HG03060 (cell line): ENCODE measurements around the gene CPNE1.

Source experiments
- ATAC-seq: cut with Tn5 transposase; IDR thresholded peaks from one replicate; pipeline ENCODE4 v1.9.1; 2021; ENCODE audit warnings: low read depth, moderate number of reproducible peaks; ENCODE audit not compliant: unreplicated experiment

The CPNE1 gene

DNA sequence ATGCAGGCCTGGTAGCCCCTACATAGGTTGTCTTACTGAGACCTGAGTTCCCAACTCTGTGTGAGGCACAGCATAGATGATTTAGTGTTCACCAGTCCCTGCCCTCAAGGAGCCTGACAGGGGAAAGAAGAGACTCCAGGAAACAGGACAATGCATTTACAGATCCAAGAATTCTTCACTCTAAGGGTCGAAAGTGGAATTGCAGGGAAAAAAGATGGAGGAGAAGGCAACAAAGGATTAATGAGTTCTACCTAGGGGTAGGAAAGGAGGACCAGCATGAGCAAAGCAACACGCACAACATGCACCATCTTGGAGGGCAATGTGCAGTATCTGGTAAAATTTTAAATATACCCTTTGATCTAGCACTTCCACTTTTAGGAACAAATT, 43.1 kb downstream of the CPNE1 start:
- no peak for ATAC-seq

- no peak for ATAC-seq
Measured at GRCh38 chr20:35620818-35621559, 43.7 kb downstream of the CPNE1 start.

- no peak for ATAC-seq
Measured at GRCh38 chr20:35619196-35620095, 45.3 kb downstream of the CPNE1 start.

DNA sequence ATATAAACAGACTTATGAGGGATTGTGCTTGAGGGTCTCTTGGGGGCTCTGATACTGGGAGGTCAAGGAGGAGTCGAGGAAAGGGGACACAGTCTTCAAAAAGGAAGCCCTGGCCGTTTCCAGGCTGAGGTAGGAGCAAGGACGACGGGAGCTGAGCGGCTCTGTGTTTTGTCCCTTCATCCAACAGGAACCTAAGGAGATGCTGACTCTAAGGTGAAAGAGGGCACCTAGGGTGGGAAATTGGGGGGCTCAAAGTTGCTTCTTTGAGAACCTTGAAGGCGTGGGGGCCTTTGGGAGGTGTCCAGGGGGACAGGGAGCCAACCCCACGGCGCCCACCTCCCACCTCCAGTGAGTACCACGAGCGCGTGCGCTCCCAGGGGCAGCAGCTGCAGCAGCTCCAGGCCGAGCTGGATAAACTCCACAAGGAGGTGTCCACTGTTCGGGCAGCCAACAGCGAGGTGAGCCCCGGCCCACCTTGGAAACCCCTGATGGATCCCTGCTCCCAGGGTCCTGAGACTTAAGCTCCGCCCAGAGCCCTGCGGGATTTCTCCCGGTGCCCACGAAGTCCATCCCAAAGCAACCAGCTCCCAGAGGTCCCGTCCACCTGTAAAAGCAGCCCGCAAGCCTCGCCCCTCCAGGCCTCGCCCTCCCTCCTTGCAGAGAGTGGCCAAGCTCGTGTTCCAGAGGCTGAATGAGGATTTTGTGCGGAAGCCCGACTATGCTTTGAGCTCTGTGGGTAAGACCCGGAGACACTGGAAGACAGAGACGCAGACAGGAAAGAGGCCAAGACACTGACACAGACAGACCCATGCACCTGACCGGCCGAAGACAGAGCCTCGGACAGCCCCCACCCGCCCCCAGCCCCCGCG, 46.2 kb downstream of the CPNE1 start:
- ATAC-seq, result no peak

DNA sequence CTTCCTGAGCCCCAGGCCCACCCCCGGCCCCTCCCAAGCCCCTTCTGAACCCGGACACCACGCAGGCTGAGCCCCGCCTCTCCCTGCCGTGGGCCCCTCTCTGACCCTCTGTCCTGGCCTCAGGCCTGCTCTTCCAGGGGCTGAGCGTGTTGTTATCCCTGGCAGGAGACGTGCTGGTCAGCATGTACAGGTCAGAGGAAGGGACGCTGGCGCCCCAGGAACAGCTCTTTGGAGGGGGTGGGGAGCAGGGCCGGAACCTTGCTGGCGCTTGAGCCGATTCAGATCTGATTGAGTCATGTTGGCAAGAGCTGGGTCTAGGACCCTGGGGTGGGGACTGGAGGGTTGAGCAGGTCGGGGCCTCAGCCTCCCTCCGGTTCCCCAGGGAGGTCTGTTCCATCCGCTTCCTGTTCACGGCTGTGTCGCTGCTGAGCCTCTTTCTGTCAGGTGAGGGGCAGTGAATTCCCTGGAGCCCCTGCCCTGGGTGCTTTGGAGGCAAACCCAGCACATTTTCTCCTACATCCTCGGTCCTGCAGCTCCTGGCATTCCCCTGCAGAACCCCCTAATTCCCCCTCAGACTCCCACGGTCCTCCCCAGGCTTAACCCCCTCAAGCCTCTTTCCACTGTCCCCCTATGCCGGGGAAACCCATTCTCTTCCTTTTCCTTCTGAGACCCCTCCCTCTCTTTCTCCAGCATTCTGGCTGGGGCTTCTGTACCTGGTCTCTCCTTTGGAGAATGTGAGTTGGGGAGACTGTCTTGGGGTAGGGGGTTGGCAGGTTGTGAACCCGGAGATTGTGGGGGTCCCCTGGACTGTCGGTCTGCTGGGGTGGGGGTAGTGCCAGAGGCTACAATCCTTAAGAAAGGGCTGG, 47.1 kb downstream of the CPNE1 start:
- no peak for ATAC-seq

- ATAC-seq, result no peak
Measured at GRCh38 chr20:35616465-35617396, 48.0 kb downstream of the CPNE1 start.

DNA sequence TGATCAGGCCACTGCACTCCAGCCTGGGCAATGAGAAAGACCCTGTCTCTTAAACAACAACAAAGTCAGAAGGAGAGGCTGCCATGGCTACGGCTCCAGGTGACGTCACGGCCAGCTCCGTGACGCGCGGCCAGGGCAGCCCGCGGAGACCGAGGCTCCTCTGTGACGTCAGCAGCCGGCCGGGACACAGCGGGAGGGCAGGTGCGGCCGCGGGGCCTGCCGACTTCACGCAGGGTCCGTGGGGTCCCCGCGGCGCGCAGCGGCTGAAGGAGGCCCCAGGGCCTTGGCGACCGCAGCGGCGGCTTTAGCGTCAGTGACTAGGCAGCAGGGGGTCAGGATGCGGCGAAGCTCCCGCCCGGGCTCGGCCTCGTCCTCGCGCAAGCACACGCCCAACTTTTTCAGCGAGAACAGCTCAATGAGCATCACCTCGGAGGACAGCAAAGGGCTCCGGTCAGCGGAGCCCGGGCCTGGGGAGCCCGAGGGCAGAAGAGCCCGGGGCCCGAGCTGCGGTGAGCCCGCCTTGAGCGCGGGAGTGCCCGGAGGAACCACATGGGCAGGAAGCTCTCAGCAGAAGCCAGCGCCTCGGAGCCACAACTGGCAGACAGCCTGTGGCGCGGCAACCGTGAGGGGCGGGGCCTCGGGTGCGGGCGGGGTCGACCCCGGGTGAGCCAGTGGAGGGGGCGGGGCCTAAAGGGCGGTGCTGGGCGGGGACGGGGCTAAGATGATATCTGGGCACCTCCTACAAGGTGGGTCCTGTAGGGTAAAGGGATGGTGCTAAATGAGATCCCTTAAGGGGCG, 48.8 kb downstream of the CPNE1 start, which contains the start of gene SPAG4:
SPAG4 (plus strand) TSS at position 163 of the 798 bp plus-strand sequence; CDS start at position 338, 175 bp downstream.
- ATAC-seq, result peak; percentile 79

GRCh38 chr20:35611482-35611881, 53.2 kb downstream of the CPNE1 start:
- no peak for ATAC-seq

DNA sequence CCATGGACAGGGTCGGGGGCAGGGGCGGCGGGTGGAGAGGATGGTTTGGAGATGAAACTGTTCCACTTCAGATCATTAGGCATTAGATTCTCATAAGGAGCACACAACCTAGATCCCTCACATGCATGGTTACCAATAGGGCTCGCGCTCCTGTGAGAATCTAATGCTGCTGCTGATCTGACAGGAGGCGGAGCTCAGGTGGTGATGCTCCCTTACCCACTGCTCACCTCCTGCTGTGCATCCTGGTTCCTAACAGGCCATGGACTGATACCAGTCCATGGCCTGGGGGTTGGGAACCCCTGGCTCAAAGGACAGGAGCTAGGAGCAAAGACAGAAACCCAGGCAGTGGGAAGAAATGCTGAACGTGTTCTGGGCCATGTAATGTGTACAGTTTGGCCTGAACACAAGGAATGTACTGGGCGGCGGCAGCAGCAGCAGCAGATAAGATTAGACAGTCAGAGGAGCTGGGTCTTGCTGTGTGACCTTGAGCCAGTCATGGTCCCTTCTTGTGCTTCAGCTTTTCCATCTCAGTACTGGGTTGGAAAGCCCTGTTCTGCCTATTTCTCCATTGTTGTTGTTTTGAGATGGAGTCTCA, 53.8 kb downstream of the CPNE1 start:
- no peak for ATAC-seq

DNA sequence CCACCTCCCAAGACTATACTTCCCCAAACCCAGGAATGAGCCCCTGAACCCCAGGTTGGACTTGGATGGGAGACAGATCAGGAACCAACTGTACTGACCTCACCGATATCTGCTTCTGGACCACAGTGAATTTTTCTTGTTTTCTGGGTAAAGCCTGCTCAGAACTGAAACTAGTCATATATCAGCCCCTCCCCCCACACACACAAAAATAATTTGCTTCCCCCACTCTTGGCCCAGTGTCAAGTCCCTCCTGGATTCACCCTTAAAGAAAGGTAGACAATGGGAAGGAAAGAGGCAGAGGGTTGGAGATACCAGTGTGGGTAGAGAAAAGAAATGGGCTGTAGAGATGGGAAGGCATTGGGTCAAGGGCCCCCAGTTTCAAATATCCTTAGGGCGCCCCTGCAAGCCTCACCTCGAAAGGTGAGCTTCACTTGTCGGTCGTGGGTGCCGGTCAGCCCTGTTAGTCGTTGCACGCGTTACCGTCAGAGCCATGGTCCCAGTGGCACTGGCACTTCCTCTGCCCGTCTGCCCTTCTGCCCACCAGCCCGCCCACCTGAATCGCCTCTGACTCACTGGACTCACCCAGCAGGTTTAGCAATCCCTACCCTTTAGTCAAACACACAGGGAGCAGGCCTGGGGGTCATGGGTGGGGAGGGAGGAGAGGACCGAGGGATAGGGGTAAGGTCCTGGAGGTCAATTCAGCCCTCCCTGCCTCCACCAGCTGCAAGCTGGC, 57.5 kb downstream of the CPNE1 start:
- no peak for ATAC-seq

DNA sequence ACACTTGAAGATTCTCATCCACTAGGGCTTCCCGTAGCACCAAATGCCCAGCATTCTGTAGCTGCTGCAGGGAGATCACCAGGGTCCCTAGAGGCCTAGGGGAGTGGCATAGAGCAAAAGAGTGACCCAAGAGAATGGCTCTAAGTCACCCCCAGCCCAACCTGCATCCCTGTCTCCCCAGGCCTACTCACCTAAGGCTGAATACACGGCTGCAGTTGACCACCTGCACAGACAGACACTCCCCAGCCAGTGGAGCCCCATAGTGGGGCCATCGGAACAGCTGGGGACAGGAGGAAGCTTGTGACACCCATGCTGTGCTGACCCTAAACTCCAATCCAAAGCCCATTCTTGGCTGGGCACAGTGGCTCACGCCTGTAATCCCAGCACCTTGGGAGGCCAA, 58.6 kb downstream of the CPNE1 start:
- ATAC-seq, result no peak

DNA sequence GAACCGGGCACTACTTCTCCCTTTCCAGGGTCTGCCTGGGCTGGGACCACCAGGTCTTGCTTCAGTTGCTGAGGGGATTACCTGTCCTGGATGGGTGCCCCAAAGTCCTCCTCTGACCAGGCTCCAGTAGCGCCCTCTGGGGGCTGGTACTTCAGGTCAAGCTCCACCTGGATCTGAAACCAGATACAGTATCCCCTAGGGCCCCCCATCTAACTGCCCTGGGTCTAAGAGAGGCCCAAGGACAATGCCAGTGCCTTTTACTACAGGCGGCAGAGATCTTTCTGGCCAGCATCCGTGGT, 60.3 kb downstream of the CPNE1 start:
- ATAC-seq, result no peak

DNA sequence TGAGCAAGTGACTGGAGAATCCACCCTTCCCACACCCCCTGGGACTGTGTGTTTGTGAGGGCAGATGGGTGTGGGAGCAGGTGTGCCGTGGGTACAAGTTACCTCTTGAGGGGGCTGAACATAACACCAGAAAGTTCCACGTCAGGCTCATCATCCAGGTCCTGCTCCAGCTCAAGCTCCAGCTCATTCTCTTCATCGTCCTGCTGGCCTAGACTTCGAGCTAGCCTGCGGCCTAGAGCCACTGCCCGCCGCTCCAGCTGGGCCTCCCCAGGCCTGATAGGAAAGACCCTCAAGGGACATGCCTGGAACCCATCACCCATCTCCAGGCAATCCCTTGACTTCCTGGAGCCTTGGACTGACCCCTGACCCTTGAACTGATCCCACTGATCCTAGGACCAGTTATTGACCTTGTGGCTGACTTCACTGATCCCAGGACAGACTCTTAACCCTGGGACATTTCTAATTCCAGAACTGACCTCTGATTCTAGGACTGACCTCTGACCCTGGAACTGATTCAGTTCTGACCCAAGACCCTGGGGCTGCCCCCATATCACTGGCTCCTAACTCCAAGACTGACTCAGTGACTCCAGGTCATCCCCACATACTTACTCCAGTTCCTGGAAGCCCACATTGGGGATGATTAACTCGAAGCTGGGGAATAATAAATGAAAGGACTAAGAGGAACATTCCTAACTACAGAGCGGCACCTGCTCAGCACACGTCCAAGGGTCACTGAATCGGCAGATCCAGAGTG, 60.8 kb downstream of the CPNE1 start:
- no peak for ATAC-seq

DNA sequence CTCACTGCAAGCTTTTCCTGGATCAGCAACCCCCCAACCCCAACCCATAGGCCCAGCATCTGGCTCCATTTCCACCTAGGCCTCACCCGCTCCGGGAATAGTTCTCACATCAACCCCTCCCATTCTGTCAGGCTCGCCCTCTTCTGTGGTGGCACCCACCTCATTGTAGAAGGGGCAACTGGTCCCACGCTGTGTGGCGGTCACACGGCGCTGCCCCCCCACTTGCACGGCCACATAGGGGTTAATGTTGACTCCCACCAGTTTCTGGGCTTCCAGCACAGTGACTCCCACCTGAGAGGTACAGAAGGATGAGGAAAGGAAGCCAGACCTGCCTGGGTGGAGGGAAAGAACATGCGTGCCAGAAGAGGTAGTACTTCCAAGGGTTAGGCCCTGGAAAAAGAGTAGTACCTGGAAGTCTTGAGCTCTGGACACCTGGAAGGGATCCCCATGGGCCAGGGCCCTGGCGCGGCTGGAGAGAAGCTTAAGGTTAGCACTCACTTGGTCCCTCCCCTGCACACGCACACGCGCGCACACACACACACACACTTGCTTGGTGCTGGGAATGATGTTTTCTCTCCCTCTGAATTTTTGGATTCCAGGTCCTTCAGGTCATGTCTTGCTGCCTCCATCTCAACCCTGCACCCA, 61.7 kb downstream of the CPNE1 start:
- ATAC-seq, result no peak

DNA sequence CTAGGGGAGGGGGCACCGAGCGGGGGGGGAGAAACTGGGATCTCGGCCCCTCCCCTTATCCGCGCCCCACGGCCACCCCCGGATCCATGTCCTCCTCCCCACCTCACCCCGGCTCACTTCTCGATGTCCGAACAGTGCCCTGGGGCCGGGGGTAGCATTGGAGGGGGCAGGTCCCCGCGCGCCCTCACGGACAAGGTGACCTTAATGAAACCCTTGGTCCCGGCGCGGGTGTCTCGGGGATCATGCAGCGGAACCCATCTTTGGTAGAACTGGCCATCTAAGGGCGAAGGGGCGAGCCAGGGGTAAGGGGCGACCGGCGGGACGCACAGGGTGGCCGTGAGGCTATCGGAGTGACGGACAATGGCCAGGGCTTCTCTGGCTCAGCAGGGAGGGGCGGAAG, 62.7 kb downstream of the CPNE1 start:
- ATAC-seq, result no peak
